ENCODE data around the gene ZYG11A. TPM values are rescaled to one million over a fixed set of nuclear protein-coding genes. Genes with fewer than 3 reads are reported as not detected.

ZYG11A gene
- total RNA-seq, 1 donor from 2014 or later, result 0.30 TPM

DNA sequence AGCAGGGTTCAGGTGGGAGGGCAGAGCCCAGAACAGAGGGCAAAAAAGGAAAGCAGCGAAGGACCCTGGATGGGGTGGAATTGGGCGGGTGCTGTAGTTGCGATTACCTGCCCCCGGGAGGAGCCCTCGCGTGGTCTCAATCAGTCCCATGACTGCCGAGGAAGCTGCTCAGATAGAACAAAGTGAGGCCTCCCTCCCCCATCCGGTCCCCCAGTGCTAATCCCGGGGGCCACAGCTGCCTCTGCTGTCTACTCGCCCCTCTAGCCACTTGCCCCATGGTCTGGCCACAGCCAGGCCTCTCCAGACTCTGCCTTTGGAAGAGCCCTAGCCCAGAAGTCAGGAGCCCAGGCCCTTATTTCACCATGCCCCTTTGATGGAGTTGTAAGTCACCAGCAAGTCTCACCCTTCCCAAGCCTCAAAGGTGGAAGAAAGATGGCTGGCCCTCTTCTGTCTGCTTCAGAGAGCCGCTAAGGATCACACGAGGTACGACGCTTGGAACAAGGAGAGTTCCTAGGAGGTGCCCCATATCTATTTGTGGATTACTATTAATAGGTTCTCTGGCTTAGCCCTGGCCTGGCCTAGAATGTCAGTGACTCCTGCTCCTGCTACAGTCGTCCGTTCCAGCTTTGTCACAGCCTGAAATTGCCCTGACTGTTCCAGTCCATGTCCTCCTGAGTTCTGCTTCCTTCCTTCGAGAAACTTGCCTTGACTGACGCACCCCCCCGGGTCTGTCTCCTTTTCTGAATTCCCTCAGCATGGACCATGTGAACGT is 62.6 kb downstream of the ZYG11A start:
- Histone ChIP-seq H3K27me3 (ENCODE audit: insufficient read depth, low read length) (no peaks in the 10 kb centered on the region), H3K4me3 (ENCODE audit: insufficient read depth, low read depth, low read length) (no peak overlapping the region), H3K9me3 (ENCODE audit: insufficient read depth, low read depth, low read length) (no peaks in the 10 kb centered on the region), H3K36me3 (ENCODE audit: insufficient read depth, low read length) (no peaks in the 10 kb centered on the region), H3K4me1 (ENCODE audit: insufficient read depth, low read length) (no peaks in the 10 kb centered on the region), H3K4me2 (ENCODE audit: low read length) (no peak overlapping the region), H3K27ac (ENCODE audit: low read depth, low read length) (no peak overlapping the region), H4K20me1 (ENCODE audit: insufficient read depth, low read length) (no peaks in the 10 kb centered on the region), H2AFZ (ENCODE audit: low read depth, low read length) (no peak overlapping the region), H3K79me2 (ENCODE audit: insufficient read depth, low read length) (no peaks in the 10 kb centered on the region), H3K9ac (ENCODE audit: low read length) (no peak overlapping the region)
- no peaks in the 10 kb centered on the region for H3K36me3 Mint-ChIP-seq (ENCODE audit: low read depth, unreplicated experiment)
- H3K4me1 Mint-ChIP-seq (ENCODE audit: low read depth, unreplicated experiment), result peaks cover 2% of the 10 kb centered on the region
- H3K4me3 Mint-ChIP-seq (ENCODE audit: unreplicated experiment), result no peak overlapping the region
- TF ChIP-seq, protein P1, sequence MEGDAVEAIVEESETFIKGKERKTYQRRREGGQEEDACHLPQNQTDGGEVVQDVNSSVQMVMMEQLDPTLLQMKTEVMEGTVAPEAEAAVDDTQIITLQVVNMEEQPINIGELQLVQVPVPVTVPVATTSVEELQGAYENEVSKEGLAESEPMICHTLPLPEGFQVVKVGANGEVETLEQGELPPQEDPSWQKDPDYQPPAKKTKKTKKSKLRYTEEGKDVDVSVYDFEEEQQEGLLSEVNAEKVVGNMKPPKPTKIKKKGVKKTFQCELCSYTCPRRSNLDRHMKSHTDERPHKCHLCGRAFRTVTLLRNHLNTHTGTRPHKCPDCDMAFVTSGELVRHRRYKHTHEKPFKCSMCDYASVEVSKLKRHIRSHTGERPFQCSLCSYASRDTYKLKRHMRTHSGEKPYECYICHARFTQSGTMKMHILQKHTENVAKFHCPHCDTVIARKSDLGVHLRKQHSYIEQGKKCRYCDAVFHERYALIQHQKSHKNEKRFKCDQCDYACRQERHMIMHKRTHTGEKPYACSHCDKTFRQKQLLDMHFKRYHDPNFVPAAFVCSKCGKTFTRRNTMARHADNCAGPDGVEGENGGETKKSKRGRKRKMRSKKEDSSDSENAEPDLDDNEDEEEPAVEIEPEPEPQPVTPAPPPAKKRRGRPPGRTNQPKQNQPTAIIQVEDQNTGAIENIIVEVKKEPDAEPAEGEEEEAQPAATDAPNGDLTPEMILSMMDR (IDR thresholded peaks at IDR 0.05; ENCODE audit: insufficient read depth, low read depth, low read length), result peak; percentile 34
- TF ChIP-seq EZH2 (IDR thresholded peaks at IDR 0.05; ENCODE audit: insufficient read depth, low read length), result no peak
- DNase-seq (ENCODE audit: low read depth) (no peak), FAIRE-seq (no peak)
- H3K9me3 Mint-ChIP-seq (ENCODE audit: unreplicated experiment), result no peaks in the 10 kb centered on the region
- H3K27ac Mint-ChIP-seq (ENCODE audit: unreplicated experiment), result no peak overlapping the region
- H3K27me3 Mint-ChIP-seq (ENCODE audit: low read depth, unreplicated experiment), result peaks cover 6% of the 10 kb centered on the region

DNA sequence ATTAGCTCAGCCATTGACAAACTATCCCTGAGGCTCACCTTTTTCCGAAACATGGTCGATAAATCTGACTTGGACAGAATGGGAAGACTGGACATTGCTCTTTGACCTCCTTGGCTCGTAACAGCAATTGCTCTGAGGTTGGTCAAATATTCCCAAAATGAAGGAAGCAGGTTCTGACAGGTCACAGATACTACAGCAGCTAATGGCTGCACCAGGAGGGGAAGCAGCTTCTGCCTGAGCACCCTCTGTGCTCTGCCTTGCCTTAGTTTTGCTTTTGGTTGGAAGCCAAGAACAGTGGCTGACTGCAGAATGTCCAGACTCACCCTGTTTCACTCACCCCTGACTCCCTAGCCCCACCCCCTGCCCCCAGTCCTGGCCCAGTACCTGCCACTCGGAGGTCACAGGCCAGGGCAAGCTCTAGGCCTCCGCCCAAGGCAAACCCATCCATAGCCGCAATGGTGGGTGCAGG is 63.6 kb downstream of the ZYG11A start:
- no peak overlapping the region for H3K27ac Mint-ChIP-seq (ENCODE audit: unreplicated experiment)
- FAIRE-seq (no peak), DNase-seq (ENCODE audit: low read depth) (no peak)
- H3K4me2 ChIP-seq (ENCODE audit: low read length), result no peak overlapping the region
- H4K20me1 ChIP-seq (ENCODE audit: insufficient read depth, low read length), result no peaks in the 10 kb centered on the region
- no peaks in the 10 kb centered on the region for H3K27me3 ChIP-seq (ENCODE audit: insufficient read depth, low read length)
- no peak overlapping the region for H2AFZ ChIP-seq (ENCODE audit: low read depth, low read length)
- H3K27ac ChIP-seq (ENCODE audit: low read depth, low read length), result no peak overlapping the region
- H3K36me3 ChIP-seq (ENCODE audit: insufficient read depth, low read length), result no peaks in the 10 kb centered on the region
- no peak overlapping the region for H3K4me3 ChIP-seq (ENCODE audit: insufficient read depth, low read depth, low read length)
- H3K4me3 Mint-ChIP-seq (ENCODE audit: unreplicated experiment), result no peak overlapping the region
- peaks cover 2% of the 10 kb centered on the region for H3K4me1 Mint-ChIP-seq (ENCODE audit: low read depth, unreplicated experiment)
- TF ChIP-seq, protein P1 (IDR thresholded peaks at IDR 0.05; ENCODE audit: insufficient read depth, low read depth, low read length), result no peak
- no peak for TF ChIP-seq EZH2 (IDR thresholded peaks at IDR 0.05; ENCODE audit: insufficient read depth, low read length)
- H3K9me3 Mint-ChIP-seq (ENCODE audit: unreplicated experiment), result no peaks in the 10 kb centered on the region
- peaks cover 6% of the 10 kb centered on the region for H3K27me3 Mint-ChIP-seq (ENCODE audit: low read depth, unreplicated experiment)
- H3K9ac ChIP-seq (ENCODE audit: low read length), result no peak overlapping the region
- no peaks in the 10 kb centered on the region for H3K79me2 ChIP-seq (ENCODE audit: insufficient read depth, low read length)
- no peaks in the 10 kb centered on the region for H3K9me3 ChIP-seq (ENCODE audit: insufficient read depth, low read depth, low read length)
- H3K4me1 ChIP-seq (ENCODE audit: insufficient read depth, low read length), result no peaks in the 10 kb centered on the region
- H3K36me3 Mint-ChIP-seq (ENCODE audit: low read depth, unreplicated experiment), result no peaks in the 10 kb centered on the region

Data from astrocyte (in vitro differentiated cells and primary cell).